HUES48 (cell line): ENCODE data around the gene ZNF480.
A peak's percentile ranks its signal among the peaks of the same experiment; 100 is the strongest.
"Not testable (repeated sequence)": the region's sequence is repeated elsewhere in the genome, so short reads cannot be mapped to it uniquely, and the experiment has no call there.

ENCODE experiments used
- H3K27ac ChIP-seq: one replicate; pipeline ENCODE4 v1.7.0; 2013; ENCODE audit warnings: low read depth, low read length, inconsistent platforms
- H3K27me3 ChIP-seq: 2 replicates; pipeline ENCODE4 v1.6.1; 2013; ENCODE audit warnings: mild to moderate bottlenecking, low read length; ENCODE audit not compliant: control insufficient read depth, insufficient read depth
- H3K36me3 ChIP-seq: 2 replicates; pipeline ENCODE4 v1.6.1; 2013; ENCODE audit warnings: low read length; ENCODE audit not compliant: control insufficient read depth, insufficient read depth
- H3K4me1 ChIP-seq: 2 replicates; pipeline ENCODE4 v1.6.1; 2013; ENCODE audit warnings: mild to moderate bottlenecking, low read length; ENCODE audit not compliant: control insufficient read depth, insufficient read depth
- H3K4me3 ChIP-seq: 2 replicates; pipeline ENCODE4 v1.5.1; 2013; ENCODE audit warnings: mild to moderate bottlenecking, low read depth, low read length
- H3K9ac ChIP-seq: 2 replicates; pipeline ENCODE4 v1.6.1; 2013; ENCODE audit warnings: mild to moderate bottlenecking, low read depth, low read length, moderate library complexity
- H3K9me3 ChIP-seq: 2 replicates; pipeline ENCODE4 v1.6.1; 2013; ENCODE audit warnings: low read length; ENCODE audit not compliant: control insufficient read depth, insufficient read depth

Gene ZNF480

GRCh38 chr19:52339022-52339421 lies 42.1 kb downstream of the ZNF480 start:
- not testable (repeated sequence) for H3K4me1 ChIP-seq, H3K27ac ChIP-seq, H3K4me3 ChIP-seq, H3K27me3 ChIP-seq, H3K9ac ChIP-seq, H3K9me3 ChIP-seq, H3K36me3 ChIP-seq

GRCh38 chr19:52343548-52343947 lies 46.6 kb downstream of the ZNF480 start:
- no peak overlapping the region for H3K27ac ChIP-seq
- H3K9ac ChIP-seq = no peak overlapping the region
- H3K4me3 ChIP-seq = no peak overlapping the region
- H3K4me1 ChIP-seq = no peaks in the 10 kb centered on the region
- peaks cover 11% of the 10 kb centered on the region for H3K36me3 ChIP-seq
- H3K27me3 ChIP-seq = no peaks in the 10 kb centered on the region
- H3K9me3 ChIP-seq = peaks cover 9% of the 10 kb centered on the region

- H3K27me3 ChIP-seq = no peaks in the 10 kb centered on the region
- H3K4me3 ChIP-seq = no peak overlapping the region
- peaks cover 18% of the 10 kb centered on the region for H3K36me3 ChIP-seq
- no peak overlapping the region for H3K27ac ChIP-seq
- peaks cover 13% of the 10 kb centered on the region for H3K9me3 ChIP-seq
- no peak overlapping the region for H3K9ac ChIP-seq
- no peaks in the 10 kb centered on the region for H3K4me1 ChIP-seq
Measured at GRCh38 chr19:52345162-52345561, 48.2 kb downstream of the ZNF480 start.

- H3K36me3 ChIP-seq = peaks cover 47% of the 10 kb centered on the region
- no peaks in the 10 kb centered on the region for H3K4me1 ChIP-seq
- no peak overlapping the region for H3K9ac ChIP-seq
- H3K9me3 ChIP-seq = peaks cover 26% of the 10 kb centered on the region
- no peaks in the 10 kb centered on the region for H3K27me3 ChIP-seq
- no peak overlapping the region for H3K27ac ChIP-seq
- no peak overlapping the region for H3K4me3 ChIP-seq
Measured at GRCh38 chr19:52351512-52351911, 54.5 kb downstream of the ZNF480 start.

GRCh38 chr19:52366414-52366824 lies 69.5 kb downstream of the ZNF480 start:
- Histone ChIP-seq H3K27ac (no peak overlapping the region), H3K36me3 (peaks cover 17% of the 10 kb centered on the region), H3K9me3 (peaks cover 53% of the 10 kb centered on the region), H3K4me3 (no peak overlapping the region), H3K4me1 (no peaks in the 10 kb centered on the region), H3K27me3 (no peaks in the 10 kb centered on the region), H3K9ac (no peak overlapping the region)

- Histone ChIP-seq H3K9ac (peak within 1 kb of the TSS; percentile 94), H3K36me3 (peaks cover 31% of the 10 kb centered on the region), H3K27me3 (no peaks in the 10 kb centered on the region), H3K9me3 (peaks cover 41% of the 10 kb centered on the region), H3K4me3 (peak within 1 kb of the TSS; percentile 83), H3K27ac (no peak within 1 kb of the TSS), H3K4me1 (no peaks in the 10 kb centered on the region)
Measured at GRCh38 chr19:52369559-52370340, 72.8 kb downstream of the ZNF480 start, which contains the start of gene ZNF880. Gene ZNF880 (plus strand): TSS chr19:52369923. CDS start chr19:52369966, 43 bp downstream.

- Histone ChIP-seq H3K27ac (no peak overlapping the region), H3K9me3 (peaks cover 37% of the 10 kb centered on the region), H3K27me3 (no peaks in the 10 kb centered on the region), H3K4me3 (peak overlapping the region; percentile 83), H3K4me1 (no peaks in the 10 kb centered on the region), H3K9ac (peak overlapping the region; percentile 94), H3K36me3 (peaks cover 32% of the 10 kb centered on the region)
Measured at GRCh38 chr19:52370341-52370710, 73.4 kb downstream of the ZNF480 start.
